ENCODE measurements around the gene MYBPHL.

Gene MYBPHL

DNA sequence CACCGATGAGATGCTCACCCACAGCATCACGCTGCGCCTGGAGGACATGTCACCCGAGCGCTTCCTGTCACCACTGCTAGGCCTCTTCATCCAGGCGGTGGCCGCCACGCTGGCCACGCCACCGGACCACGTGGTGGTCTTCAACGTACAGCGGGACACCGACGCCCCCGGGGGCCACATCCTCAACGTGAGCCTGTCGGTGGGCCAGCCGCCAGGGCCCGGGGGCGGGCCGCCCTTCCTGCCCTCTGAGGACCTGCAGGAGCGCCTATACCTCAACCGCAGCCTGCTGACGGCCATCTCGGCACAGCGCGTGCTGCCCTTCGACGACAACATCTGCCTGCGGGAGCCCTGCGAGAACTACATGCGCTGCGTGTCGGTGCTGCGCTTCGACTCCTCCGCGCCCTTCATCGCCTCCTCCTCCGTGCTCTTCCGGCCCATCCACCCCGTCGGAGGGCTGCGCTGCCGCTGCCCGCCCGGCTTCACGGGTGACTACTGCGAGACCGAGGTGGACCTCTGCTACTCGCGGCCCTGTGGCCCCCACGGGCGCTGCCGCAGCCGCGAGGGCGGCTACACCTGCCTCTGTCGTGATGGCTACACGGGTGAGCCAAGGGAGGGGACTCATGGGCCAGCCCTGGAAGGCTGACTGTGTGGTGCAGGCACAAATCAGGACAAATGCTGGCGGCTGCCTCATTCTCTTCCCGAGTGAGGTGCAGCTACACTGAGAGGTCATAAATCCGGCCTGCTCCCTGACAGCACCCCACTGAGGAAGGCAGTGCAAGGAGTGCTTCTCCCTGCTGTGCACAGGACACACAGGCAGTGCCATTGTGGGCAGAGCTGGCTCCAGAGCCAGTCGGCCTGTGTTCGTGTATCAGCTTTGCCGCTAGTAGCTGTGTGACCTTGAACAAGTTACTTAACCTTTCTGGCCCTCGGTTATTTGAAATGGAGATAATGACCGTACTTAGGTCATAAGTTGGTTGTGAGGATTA, 48.0 kb downstream of the MYBPHL start:
- TF ChIP-seq GATA2 (IDR thresholded peaks at IDR 0.05; ENCODE audit: low read depth, low read length): no peak
- no peak for TF ChIP-seq GATA3 (IDR thresholded peaks at IDR 0.05; ENCODE audit: low read depth, low read length)

DNA sequence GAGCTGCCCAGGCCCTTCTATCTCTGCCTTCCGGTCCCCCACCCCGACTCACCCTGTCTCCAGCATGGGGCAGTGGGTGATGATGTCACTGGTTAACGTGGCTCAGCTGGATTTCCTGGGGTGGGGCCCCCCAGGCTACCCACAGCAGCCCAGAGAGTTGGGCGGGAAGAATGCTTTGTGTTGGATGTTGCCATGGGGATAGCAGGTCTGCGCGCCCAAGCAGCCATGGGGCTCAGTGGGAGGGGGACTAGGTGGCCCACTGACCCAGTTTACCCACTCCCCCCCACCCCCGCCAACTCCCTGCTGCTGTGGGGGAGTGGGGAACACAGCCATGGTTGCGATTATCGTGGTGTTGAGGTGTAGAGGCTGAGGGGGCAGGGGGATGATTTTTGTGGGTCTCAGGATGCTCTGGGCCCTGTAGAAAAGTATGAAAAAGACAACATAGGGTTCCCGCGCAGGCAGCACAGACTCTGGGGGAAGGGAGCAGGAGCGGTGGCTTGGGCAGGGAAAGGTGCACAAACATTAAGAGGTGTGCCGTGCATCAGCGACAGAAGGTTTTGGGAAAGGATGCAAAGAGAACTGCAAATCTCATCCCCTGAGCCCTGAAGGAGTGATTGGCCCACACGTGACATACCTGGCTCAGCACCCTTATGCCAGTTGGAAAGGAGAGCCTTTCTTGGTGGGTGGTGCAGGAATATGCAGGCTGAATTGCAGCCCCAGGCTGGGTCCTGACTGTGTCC, 49.0 kb downstream of the MYBPHL start:
- TF ChIP-seq GATA2 (IDR thresholded peaks at IDR 0.05; ENCODE audit: low read depth, low read length): no peak
- no peak for TF ChIP-seq GATA3 (IDR thresholded peaks at IDR 0.05; ENCODE audit: low read depth, low read length)

DNA sequence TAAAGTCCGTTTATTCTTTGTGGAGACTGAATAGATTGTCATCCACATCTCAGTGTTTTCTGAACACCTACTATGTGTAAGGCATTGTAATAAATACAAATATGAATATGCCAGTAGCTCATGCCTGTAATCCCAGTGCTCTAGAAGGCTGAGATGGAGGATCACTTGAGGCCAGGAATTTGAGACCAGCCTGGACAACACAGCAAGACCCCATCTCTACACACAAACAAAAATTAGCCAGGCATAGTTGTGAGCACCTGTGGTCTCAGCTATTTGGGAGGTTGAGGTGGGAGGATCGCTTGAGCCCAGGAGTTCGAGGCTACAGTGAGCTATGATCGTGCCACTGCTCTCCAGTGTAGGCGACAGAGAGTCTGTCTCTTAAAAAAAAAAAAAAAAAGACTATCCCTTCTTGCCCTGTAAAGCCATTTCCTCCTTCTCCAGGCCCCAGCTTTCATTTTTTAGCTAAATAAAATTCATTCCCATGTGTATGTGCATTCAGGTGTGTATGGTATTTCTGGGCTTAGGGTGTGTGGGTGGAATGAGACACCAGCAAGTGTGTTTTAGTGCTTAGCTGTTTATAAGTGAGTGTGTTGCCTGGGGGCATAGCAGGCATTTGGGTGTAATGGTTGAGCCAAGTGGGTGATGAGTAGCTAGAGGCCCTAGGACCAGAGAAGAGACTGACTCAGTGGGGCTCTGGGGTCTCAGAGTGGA, 49.7 kb downstream of the MYBPHL start:
- TF ChIP-seq GATA3 (IDR thresholded peaks at IDR 0.05; ENCODE audit: low read depth, low read length) (no peak), GATA2 (IDR thresholded peaks at IDR 0.05; ENCODE audit: low read depth, low read length) (no peak)

DNA sequence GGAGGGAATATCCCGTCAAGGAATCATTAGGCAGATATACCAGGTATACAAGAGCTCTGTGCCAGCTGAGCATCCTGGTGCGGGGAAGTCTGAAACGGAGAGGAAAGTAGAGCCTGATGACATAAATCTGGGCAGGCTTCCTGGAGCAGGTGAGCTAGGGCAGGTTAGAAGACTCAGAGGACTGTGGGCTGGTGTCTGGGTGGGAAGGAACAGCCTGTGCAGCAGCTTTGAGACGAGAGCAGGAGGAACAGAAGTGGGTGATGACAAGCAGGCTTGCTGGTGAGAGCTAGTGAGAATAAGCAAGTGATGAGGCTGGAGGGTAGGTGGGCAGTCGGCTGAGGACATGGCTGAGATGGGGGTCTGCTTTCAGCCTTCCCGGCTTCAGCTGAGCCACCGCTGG, 50.7 kb downstream of the MYBPHL start:
- TF ChIP-seq GATA3 (IDR thresholded peaks at IDR 0.05; ENCODE audit: low read depth, low read length): no peak
- no peak for TF ChIP-seq GATA2 (IDR thresholded peaks at IDR 0.05; ENCODE audit: low read depth, low read length)

DNA sequence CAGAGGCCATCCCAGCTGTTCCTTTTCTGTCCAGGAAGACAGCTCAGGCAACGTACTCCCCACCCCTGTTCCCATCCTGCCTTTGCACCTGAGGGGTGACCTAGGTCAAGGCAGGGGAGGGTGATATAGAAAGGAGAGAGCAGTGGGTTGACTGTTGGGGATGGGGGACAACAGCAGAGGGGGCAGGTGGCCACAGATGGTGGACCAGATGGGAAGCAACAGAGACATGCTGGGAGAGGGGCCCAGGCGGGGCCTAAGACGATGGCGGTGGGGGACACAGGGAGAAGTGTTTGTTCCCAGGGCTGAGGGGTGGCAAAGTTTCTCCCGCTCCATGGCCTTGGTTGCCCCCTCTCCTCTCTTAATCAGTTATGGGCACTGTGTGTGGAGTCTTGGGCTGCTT, 51.1 kb downstream of the MYBPHL start:
- TF ChIP-seq GATA2 (IDR thresholded peaks at IDR 0.05; ENCODE audit: low read depth, low read length): no peak
- TF ChIP-seq GATA3 (IDR thresholded peaks at IDR 0.05; ENCODE audit: low read depth, low read length): no peak

DNA sequence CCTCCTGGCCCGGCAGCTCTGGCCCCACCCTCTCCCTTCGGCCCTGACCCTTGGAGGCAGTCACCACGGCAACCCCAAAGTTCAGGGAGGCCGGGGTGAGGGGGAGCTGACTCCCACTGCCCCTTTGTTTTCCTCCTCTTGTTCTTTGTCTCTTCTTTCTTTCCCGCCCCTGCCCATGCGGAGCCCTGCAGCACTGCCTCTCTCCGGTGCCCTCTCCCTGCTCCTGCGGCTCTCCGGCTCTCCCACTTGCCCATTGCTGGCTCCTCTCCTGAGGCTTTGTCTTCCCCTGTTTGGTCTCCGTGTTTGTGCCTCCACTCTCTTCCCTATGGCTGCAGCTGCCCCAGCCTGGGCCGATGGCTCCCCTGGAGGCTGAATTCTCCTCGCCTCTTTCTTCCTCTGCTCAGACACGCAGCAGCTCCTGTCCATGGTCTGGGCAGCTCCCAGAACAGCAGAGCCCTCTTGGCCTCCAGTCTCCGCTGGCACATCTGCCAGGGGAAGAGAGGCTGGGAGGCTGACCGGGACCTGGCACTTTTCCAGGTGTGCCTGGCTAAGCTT, 51.6 kb downstream of the MYBPHL start:
- TF ChIP-seq GATA2 (IDR thresholded peaks at IDR 0.05; ENCODE audit: low read depth, low read length) (no peak), GATA3 (IDR thresholded peaks at IDR 0.05; ENCODE audit: low read depth, low read length) (no peak)

DNA sequence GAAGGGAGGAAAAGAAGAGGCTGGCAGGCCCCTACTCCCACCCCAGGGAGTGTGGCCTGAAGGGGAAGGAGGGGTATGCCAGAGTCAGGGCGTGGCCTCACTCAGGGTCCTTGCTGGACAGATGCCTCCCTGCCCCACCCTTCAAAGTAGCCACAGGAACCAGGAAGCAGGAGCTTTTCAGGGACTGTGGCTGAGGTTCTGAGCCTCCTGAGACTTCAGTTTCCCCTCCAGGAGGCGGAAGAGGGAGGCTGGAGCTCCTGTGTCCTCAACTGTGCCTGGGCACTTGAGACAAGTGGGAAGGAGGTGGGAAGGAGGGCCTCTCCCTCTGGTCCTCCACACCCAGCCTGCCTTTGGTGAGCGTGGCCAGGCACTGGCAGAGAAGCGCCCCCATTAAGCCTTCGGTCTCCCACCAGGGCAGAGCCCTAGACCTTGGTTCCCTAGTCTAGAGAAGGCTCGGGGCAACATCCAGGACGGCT, 52.2 kb downstream of the MYBPHL start:
- no peak for TF ChIP-seq GATA2 (IDR thresholded peaks at IDR 0.05; ENCODE audit: low read depth, low read length)
- no peak for TF ChIP-seq GATA3 (IDR thresholded peaks at IDR 0.05; ENCODE audit: low read depth, low read length)

DNA sequence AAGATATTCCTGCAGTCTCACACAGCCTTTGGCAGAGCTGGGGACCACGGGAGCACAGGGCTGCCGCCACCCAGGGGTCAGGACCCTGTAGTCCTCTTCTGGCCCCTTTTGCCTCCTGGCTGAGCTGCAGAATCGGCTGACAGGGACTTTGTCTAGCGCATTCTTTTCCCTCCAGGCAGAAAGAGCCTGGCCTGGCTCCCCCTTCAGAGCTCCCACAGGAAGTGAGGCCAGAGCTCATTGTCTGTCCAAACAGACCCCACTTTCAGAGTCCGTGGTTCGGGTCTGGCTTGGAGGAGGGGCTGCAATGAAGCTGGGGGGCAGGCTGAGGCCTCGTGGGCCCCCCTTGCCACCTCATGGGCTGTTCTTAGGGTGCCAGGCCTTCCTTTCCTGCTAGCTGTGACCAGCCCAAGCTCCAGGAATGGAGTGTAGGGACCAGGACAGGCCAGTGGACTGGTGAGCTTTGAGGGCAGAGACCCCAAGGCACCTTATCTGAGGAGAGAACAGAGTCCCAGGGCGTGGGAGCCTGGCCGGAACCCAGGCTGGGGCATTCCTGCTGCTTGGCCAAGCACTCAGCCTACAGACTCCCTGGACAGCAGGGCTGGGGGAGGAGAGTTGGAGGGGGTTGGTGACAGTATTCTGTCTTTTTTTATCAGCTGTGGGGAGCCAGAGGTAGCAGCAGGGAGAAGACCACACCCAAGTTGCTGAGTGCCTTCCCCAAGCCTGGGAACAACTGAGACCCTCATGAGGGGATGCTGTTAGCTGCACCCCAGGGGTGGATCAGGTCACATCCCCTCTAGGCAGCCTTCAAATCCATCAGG, 52.8 kb downstream of the MYBPHL start:
- TF ChIP-seq GATA2 (IDR thresholded peaks at IDR 0.05; ENCODE audit: low read depth, low read length): no peak; the same call in 1 of the 2 replicates
- no peak for TF ChIP-seq GATA3 (IDR thresholded peaks at IDR 0.05; ENCODE audit: low read depth, low read length)

DNA sequence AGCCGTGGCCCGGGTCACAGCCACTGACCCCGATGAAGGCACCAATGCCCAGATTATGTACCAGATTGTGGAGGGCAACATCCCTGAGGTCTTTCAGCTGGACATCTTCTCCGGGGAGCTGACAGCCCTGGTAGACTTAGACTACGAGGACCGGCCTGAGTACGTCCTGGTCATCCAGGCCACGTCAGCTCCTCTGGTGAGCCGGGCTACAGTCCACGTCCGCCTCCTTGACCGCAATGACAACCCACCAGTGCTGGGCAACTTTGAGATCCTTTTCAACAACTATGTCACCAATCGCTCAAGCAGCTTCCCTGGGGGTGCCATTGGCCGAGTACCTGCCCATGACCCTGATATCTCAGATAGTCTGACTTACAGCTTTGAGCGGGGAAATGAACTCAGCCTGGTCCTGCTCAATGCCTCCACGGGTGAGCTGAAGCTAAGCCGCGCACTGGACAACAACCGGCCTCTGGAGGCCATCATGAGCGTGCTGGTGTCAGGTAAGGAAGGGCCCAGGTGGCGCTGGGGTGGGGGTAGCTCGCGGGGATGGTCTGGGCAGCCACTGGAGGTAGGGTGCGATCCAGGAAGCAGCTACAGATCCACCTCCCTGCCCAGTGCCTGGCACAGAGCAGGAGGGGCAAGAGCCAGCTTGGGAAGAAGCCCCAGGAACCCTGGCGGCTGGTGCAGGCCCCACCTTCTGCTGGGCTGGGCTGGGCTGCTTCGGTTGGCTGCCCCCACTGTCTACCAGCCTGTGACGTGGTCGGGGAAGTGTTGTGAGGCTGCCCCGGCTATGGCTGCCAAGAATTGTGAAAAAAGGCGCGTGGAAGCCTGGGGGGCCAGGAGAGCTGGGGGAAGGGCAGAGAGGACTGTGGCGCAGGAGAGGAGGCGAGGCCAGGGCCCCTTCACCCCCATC, 53.7 kb downstream of the MYBPHL start:
- no peak for TF ChIP-seq GATA2 (IDR thresholded peaks at IDR 0.05; ENCODE audit: low read depth, low read length)
- TF ChIP-seq GATA3 (IDR thresholded peaks at IDR 0.05; ENCODE audit: low read depth, low read length): no peak

DNA sequence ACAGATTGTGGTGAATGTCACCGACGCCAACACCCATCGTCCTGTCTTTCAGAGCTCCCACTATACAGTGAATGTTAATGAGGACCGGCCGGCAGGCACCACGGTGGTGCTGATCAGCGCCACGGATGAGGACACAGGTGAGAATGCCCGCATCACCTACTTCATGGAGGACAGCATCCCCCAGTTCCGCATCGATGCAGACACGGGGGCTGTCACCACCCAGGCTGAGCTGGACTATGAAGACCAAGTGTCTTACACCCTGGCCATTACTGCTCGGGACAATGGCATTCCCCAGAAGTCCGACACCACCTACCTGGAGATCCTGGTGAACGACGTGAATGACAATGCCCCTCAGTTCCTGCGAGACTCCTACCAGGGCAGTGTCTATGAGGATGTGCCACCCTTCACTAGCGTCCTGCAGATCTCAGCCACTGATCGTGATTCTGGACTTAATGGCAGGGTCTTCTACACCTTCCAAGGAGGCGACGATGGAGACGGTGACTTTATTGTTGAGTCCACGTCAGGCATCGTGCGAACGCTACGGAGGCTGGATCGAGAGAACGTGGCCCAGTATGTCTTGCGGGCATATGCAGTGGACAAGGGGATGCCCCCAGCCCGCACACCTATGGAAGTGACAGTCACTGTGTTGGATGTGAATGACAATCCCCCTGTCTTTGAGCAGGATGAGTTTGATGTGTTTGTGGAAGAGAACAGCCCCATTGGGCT, 54.5 kb downstream of the MYBPHL start:
- TF ChIP-seq GATA3 (IDR thresholded peaks at IDR 0.05; ENCODE audit: low read depth, low read length) (no peak), GATA2 (IDR thresholded peaks at IDR 0.05; ENCODE audit: low read depth, low read length) (no peak)

Measured in SH-SY5Y (cell line).